ENCODE measurements around the gene CLEC16A.

DNA sequence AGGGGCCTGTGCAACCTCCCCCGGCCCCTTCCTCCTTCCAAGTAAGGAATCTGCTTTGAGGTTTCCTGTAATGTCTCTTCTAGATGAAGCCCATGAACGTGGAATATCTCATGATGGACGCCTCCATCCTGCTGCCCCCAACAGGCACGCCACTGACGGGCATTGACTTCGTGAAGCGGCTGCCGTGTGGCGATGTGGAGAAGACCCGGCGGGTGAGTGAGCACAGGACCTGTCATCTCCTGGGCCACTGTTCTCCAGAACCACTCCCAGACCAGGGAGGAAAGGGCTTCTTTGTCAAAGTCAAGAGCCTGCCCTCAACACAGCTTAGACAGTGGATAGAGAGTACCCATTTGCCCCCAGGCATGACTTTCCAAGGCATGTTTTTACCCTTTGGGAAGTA, 107.1 kb downstream of the CLEC16A start:
- TF ChIP-seq TEAD4 (IDR thresholded peaks at IDR 0.05), result no peak
- TF ChIP-seq EGR1 (IDR thresholded peaks at IDR 0.05), result no peak
- TF ChIP-seq EP300 (IDR thresholded peaks at IDR 0.05; ENCODE audit: borderline replicate concordance), result no peak
- no peak for TF ChIP-seq FOXM1 (IDR thresholded peaks at IDR 0.05; ENCODE audit: borderline replicate concordance, low read depth)
- no peak for TF ChIP-seq REST (IDR thresholded peaks at IDR 0.05; ENCODE audit: low read depth)
- TF ChIP-seq CEBPB (IDR thresholded peaks at IDR 0.05), result no peak
- TF ChIP-seq, protein P1, sequence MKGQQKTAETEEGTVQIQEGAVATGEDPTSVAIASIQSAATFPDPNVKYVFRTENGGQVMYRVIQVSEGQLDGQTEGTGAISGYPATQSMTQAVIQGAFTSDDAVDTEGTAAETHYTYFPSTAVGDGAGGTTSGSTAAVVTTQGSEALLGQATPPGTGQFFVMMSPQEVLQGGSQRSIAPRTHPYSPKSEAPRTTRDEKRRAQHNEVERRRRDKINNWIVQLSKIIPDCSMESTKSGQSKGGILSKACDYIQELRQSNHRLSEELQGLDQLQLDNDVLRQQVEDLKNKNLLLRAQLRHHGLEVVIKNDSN (IDR thresholded peaks at IDR 0.05), result no peak
- TF ChIP-seq TAF1 (IDR thresholded peaks at IDR 0.05; ENCODE audit: low read depth), result no peak
